ENCODE measurements around the gene MAP4K4. TPM values are rescaled to one million over a fixed set of nuclear protein-coding genes. Genes with fewer than 3 reads are reported as not detected.

Gene MAP4K4
- total RNA-seq, 1 experiment from 2014 or later = 133 TPM

DNA sequence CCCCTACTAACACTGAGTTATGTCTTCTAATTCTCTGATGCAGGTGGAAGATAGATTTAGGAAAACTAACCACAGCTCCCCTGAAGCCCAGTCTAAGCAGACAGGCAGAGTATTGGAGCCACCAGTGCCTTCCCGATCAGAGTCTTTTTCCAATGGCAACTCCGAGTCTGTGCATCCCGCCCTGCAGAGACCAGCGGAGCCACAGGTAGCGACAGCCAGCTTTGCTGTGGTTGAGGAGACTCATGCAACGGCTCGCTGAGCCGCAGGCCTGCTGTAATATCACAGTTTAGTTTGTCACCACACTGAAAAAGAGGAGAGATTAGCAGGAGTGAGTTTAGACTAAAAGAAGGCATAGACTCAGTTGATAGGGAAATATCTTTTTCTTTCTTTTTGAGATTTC lies 163.3 kb downstream of the MAP4K4 start:
- H3F3A ChIP-seq (ENCODE audit: low read length, unreplicated experiment) = no peaks in the 10 kb centered on the region
- H3K79me2 ChIP-seq (ENCODE audit: low read length) = peaks cover 11% of the 10 kb centered on the region
- no peaks in the 10 kb centered on the region for H3K27me3 ChIP-seq (ENCODE audit: low read length)
- no peak overlapping the region for H3K4me2 ChIP-seq (ENCODE audit: low read length)
- H3K9me3 ChIP-seq (ENCODE audit: low read length) = no peaks in the 10 kb centered on the region
- H2AFZ ChIP-seq (ENCODE audit: low read length) = no peak overlapping the region
- peaks cover 66% of the 10 kb centered on the region for H3K36me3 ChIP-seq (ENCODE audit: low read depth, low read length)
- no peak overlapping the region for H3K27ac ChIP-seq (ENCODE audit: low read length)
- no TSS peak for BruUV-seq (replicated peaks)
- H3K9ac ChIP-seq (ENCODE audit: low read length) = no peak overlapping the region
- H3K4me1 ChIP-seq (ENCODE audit: insufficient read depth, low read length) = peaks cover 29% of the 10 kb centered on the region
- H3K9me2 ChIP-seq (replicated peaks; ENCODE audit: low read length) = no peaks in the 10 kb centered on the region
- TF ChIP-seq EZH2phosphoT487 (IDR thresholded peaks at IDR 0.05; ENCODE audit: borderline replicate concordance, low read length) = no peak
- TF ChIP-seq, protein P1, sequence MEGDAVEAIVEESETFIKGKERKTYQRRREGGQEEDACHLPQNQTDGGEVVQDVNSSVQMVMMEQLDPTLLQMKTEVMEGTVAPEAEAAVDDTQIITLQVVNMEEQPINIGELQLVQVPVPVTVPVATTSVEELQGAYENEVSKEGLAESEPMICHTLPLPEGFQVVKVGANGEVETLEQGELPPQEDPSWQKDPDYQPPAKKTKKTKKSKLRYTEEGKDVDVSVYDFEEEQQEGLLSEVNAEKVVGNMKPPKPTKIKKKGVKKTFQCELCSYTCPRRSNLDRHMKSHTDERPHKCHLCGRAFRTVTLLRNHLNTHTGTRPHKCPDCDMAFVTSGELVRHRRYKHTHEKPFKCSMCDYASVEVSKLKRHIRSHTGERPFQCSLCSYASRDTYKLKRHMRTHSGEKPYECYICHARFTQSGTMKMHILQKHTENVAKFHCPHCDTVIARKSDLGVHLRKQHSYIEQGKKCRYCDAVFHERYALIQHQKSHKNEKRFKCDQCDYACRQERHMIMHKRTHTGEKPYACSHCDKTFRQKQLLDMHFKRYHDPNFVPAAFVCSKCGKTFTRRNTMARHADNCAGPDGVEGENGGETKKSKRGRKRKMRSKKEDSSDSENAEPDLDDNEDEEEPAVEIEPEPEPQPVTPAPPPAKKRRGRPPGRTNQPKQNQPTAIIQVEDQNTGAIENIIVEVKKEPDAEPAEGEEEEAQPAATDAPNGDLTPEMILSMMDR (conservative IDR thresholded peaks at IDR 0.05; ENCODE audit: low read depth, low read length) = no peak
- TF ChIP-seq EZH2 (IDR thresholded peaks at IDR 0.05; ENCODE audit: low read length, unreplicated experiment) = no peak
- DNase-seq = no peak
- ChIA-PET CTCF (no interaction called here), POLR2A (ENCODE audit: unreplicated experiment) (no interaction called here)
- H3K4me3 ChIP-seq (ENCODE audit: low read length) = no peak overlapping the region
- intact Hi-C loops (cut with micrococcal nuclease) = no loop called here
- ATAC-seq = no peak
- H4K20me1 ChIP-seq (ENCODE audit: low read length) = no peaks in the 10 kb centered on the region

DNA sequence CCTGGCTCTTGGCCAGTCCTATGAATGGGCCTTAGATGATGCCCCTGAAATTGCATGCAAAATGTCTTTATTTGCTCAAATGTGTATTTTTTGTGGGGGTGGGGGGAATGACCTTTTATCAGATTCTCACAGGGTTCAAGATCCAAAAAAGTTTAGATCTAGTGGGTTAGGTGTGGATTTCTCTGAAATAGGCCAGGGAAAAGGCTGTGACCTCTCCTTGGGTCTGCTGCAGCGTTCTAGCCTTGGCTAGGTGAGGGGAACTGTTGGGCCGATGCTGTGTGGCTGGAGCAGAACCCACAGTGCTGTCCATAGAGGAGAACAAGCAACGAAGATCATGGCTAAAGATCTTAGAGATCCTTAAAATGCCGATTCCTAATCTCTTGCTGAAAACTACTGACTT lies 163.9 kb downstream of the MAP4K4 start:
- Histone ChIP-seq H3K79me2 (ENCODE audit: low read length) (peaks cover 10% of the 10 kb centered on the region), H3K36me3 (ENCODE audit: low read depth, low read length) (peaks cover 66% of the 10 kb centered on the region), H3K9me2 (replicated peaks; ENCODE audit: low read length) (no peaks in the 10 kb centered on the region), H4K20me1 (ENCODE audit: low read length) (no peaks in the 10 kb centered on the region), H3K4me1 (ENCODE audit: insufficient read depth, low read length) (peaks cover 28% of the 10 kb centered on the region), H3K9me3 (ENCODE audit: low read length) (no peaks in the 10 kb centered on the region), H3K4me3 (ENCODE audit: low read length) (no peak overlapping the region), H3K9ac (ENCODE audit: low read length) (no peak overlapping the region), H3K27ac (ENCODE audit: low read length) (no peak overlapping the region), H3K4me2 (ENCODE audit: low read length) (no peak overlapping the region), H3K27me3 (ENCODE audit: low read length) (no peaks in the 10 kb centered on the region), H3F3A (ENCODE audit: low read length, unreplicated experiment) (no peaks in the 10 kb centered on the region), H2AFZ (ENCODE audit: low read length) (no peak overlapping the region)
- intact Hi-C loops (cut with micrococcal nuclease) = no loop called here
- ChIA-PET POLR2A (ENCODE audit: unreplicated experiment) (no interaction called here), CTCF (no interaction called here)
- TF ChIP-seq EZH2phosphoT487 (IDR thresholded peaks at IDR 0.05; ENCODE audit: borderline replicate concordance, low read length) (no peak), EZH2 (IDR thresholded peaks at IDR 0.05; ENCODE audit: low read length, unreplicated experiment) (no peak)
- TF ChIP-seq, protein P1 (conservative IDR thresholded peaks at IDR 0.05; ENCODE audit: low read depth, low read length) = no peak
- ATAC-seq (no peak), DNase-seq (no peak)
- BruUV-seq (replicated peaks) = no TSS peak

DNA sequence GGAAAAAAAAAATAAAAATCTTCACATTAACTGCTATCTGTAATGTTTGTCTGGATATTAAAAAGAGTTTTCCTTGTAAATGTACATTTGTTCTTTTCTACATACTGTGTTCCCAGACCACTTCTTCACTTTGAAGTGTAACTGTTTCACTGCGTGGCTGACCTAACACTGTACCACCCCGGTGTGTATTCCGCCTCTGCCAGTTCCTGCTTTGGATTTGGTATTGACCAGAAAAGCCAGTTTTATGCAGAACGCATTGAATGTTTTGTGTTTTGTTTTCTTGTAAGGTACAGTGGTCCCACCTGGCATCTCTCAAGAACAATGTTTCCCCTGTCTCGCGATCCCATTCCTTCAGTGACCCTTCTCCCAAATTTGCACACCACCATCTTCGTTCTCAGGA lies 166.0 kb downstream of the MAP4K4 start:
- H2AFZ ChIP-seq (ENCODE audit: low read length) = no peak overlapping the region
- H4K20me1 ChIP-seq (ENCODE audit: low read length) = no peaks in the 10 kb centered on the region
- BruUV-seq (replicated peaks) = no TSS peak
- ChIA-PET POLR2A (ENCODE audit: unreplicated experiment) (no interaction called here), CTCF (no interaction called here)
- ATAC-seq (no peak), DNase-seq (no peak)
- H3K4me3 ChIP-seq (ENCODE audit: low read length) = no peak overlapping the region
- no peaks in the 10 kb centered on the region for H3K27me3 ChIP-seq (ENCODE audit: low read length)
- H3K36me3 ChIP-seq (ENCODE audit: low read depth, low read length) = peaks cover 82% of the 10 kb centered on the region
- intact Hi-C loops (cut with micrococcal nuclease) = no loop called here
- H3K4me1 ChIP-seq (ENCODE audit: insufficient read depth, low read length) = peaks cover 6% of the 10 kb centered on the region
- peaks cover 9% of the 10 kb centered on the region for H3K79me2 ChIP-seq (ENCODE audit: low read length)
- H3K27ac ChIP-seq (ENCODE audit: low read length) = no peak overlapping the region
- no peak for TF ChIP-seq EZH2 (IDR thresholded peaks at IDR 0.05; ENCODE audit: low read length, unreplicated experiment)
- TF ChIP-seq EZH2phosphoT487 (IDR thresholded peaks at IDR 0.05; ENCODE audit: borderline replicate concordance, low read length) = no peak
- TF ChIP-seq, protein P1 (conservative IDR thresholded peaks at IDR 0.05; ENCODE audit: low read depth, low read length) = no peak
- H3F3A ChIP-seq (ENCODE audit: low read length, unreplicated experiment) = no peaks in the 10 kb centered on the region
- H3K9me2 ChIP-seq (replicated peaks; ENCODE audit: low read length) = no peaks in the 10 kb centered on the region
- no peak overlapping the region for H3K4me2 ChIP-seq (ENCODE audit: low read length)
- no peaks in the 10 kb centered on the region for H3K9me3 ChIP-seq (ENCODE audit: low read length)
- no peak overlapping the region for H3K9ac ChIP-seq (ENCODE audit: low read length)

Data from PC-3 (cell line).